Measurements from ENCODE around the gene CSNK2A3.

DNA sequence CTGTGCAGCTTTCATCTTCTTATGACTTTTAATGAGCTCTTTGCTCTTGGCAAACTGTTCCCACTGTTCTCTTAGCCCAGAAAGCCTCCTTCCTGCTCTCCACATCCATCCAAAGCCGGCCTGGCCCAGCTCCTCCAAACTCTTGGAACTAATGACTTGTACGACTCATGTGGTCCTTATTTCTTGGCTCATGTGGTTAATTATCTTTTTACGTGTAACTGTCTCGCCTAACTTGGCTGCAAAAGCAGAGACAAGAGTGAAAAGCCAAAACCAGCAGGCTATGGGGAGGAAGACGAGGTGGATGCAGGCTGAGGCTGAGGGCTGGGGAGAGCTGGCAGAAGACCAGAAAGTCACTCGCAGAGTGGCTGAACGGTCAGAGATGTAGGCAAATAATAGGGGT is 5.5 kb downstream of the CSNK2A3 start:
- TF ChIP-seq POLR2AphosphoS5 (IDR thresholded peaks at IDR 0.05; ENCODE audit: low read depth, low read length) (no peak), ZFX (IDR thresholded peaks at IDR 0.05) (no peak), EGR1 (IDR thresholded peaks at IDR 0.05; ENCODE audit: low read depth) (no peak)
- TF ChIP-seq, protein P1, sequence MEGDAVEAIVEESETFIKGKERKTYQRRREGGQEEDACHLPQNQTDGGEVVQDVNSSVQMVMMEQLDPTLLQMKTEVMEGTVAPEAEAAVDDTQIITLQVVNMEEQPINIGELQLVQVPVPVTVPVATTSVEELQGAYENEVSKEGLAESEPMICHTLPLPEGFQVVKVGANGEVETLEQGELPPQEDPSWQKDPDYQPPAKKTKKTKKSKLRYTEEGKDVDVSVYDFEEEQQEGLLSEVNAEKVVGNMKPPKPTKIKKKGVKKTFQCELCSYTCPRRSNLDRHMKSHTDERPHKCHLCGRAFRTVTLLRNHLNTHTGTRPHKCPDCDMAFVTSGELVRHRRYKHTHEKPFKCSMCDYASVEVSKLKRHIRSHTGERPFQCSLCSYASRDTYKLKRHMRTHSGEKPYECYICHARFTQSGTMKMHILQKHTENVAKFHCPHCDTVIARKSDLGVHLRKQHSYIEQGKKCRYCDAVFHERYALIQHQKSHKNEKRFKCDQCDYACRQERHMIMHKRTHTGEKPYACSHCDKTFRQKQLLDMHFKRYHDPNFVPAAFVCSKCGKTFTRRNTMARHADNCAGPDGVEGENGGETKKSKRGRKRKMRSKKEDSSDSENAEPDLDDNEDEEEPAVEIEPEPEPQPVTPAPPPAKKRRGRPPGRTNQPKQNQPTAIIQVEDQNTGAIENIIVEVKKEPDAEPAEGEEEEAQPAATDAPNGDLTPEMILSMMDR (IDR thresholded peaks at IDR 0.05 in 2 of 3, conservative IDR thresholded peaks at IDR 0.05 in 1 of 3; ENCODE audit: borderline replicate concordance in 1 of 3, insufficient read depth in 1 of 3, low read depth in 2 of 3, low read length in 2 of 3): no peak
- TF ChIP-seq, protein P2, sequence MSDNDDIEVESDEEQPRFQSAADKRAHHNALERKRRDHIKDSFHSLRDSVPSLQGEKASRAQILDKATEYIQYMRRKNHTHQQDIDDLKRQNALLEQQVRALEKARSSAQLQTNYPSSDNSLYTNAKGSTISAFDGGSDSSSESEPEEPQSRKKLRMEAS (IDR thresholded peaks at IDR 0.05): no peak
